SH-SY5Y (cell line): ENCODE results near the gene PRADC1.

Experiments
- GATA2 ChIP-seq: IDR thresholded peaks from 2 replicates; pipeline ENCODE4 v1.6.1; 2011; ENCODE audit warnings: mild to moderate bottlenecking, low read depth, low read length
- GATA3 ChIP-seq: IDR thresholded peaks from 2 replicates; pipeline ENCODE4 v1.6.1; 2011; ENCODE audit warnings: low read depth, mild to moderate bottlenecking, low read length, moderate library complexity

PRADC1 gene

DNA sequence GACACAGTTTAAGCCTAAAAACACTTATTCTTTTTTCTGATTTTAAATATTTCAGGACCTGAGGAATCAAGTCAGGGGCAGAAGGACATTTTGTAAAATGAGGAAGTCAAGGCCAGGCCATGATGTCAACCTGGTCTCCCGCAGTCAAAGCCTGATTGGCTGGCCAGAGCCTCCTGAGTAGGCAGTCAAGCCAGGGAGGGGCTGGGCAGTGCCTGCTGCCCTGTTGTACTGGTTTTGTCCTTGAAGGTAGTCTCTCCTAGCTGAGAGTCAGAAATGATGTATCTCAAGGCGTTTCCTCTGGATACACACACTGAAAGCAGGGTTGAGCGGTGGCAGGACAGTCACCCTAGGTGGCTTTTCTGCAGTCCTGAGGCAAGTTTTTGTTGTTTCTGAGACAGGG, 20.9 kb upstream of the PRADC1 start:
- TF ChIP-seq GATA2, result no peak
- no peak for TF ChIP-seq GATA3

DNA sequence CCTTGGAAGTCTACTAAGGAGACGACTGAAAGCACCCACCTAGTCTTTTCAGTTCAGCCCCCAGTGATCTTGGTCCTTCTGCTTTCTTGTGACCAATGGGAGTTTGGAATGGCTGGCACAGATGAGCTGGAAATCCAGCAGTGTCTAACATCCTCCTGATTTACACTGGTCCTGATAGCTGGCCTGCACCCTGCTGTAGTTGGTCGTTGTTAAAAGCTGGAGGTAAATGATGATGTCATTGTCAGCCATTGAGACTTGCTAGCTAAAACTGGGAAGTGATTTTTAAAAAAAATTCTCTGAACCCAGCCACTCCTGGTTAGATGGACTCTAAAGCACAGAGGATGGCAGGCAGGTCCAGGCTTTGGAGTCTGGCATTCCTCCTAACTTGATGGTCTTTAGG, 20.4 kb upstream of the PRADC1 start:
- TF ChIP-seq GATA3 (no peak), GATA2 (no peak)

DNA sequence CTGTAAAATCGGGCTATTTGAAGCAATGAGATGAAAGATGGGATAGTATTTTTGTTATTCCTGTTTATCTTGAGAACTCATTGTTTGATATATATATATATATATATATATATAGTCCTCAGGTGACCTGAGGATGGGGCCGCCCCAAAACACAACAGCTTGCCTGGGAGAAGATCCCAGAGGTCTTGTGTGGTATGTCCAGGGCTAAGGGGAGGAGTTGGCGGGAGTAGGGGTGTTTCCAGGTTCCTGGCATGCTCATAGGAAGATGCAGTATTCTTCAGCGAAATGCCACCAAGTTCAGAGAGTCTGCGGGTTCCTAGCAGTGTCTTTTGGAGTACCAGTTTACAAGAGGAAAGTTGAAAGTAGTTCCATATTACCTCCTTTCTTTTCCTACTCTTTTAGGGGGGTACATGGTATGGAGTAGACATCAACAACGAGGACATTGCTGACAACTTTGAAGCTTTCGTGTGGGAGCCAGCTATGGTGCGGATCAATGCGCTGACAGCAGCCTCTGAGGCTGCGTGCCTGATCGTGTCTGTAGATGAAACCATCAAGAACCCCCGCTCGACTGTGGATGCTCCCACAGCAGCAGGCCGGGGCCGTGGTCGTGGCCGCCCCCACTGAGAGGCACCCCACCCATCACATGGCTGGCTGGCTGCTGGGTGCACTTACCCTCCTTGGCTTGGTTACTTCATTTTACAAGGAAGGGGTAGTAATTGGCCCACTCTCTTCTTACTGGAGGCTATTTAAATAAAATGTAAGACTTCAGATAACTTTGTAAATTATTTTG, 19.4 kb upstream of the PRADC1 start:
- TF ChIP-seq GATA2 (no peak), GATA3 (no peak)

DNA sequence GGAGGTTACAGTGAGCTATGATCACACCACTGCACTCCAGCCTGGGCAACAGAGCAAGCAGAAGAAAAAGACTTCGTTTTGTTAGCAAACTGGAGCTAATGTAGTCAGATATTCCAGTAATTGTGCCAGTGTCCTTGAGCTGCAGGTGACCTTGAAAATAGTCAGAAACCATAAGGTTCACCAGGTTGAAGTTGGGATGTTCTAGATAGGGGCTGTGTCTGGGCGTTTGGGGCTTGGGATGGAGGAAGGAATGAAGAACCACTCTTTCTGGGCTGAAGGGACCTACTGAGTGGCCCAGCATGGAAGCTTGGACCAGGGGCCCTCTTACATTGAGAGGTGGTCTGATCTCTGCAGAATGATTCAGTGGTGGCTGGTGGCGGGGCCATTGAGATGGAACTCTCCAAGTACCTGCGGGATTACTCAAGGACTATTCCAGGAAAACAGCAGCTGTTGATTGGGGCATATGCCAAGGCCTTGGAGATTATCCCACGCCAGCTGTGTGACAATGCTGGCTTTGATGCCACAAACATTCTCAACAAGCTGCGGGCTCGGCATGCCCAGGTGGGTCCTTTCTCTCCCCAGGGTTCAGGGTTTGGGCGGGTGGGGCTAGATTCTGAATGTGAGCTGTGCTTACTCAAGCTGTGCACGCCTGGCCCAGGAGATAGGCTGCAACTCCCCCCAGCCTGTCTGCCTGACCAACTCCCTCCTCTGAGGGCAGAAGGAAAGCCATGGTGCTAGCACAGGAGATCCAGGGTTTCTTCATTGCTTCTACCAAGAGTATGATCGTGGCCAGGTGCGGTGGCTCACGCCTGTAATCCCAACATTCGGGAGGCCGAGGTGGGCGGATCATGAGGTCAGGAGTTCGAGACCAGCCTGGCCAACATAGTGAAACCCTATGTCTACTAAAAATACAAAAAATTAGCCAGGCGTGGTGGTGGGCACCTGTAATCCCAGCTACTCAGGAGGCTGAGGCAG, 18.1 kb upstream of the PRADC1 start:
- TF ChIP-seq GATA3 (no peak), GATA2 (no peak)

DNA sequence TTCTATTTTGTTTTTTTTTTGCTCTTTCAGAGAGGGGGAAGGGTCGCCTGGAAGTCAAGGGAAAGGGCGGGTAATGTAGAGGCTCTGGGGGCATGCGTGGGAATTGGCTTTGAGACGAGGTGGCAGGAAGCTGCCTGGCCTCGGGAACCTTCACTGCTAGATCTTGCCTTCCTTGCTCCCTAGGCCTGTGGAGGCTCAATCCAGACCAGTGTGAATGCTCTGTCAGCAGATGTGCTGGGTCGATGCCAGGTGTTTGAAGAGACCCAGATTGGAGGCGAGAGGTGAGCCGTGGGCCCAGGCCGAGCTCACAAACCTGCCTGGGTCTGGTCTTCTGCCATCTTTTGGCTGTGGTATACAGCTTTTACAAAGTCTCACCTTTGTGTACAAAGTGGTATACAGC, 16.6 kb upstream of the PRADC1 start:
- TF ChIP-seq GATA2 (no peak), GATA3 (no peak)

DNA sequence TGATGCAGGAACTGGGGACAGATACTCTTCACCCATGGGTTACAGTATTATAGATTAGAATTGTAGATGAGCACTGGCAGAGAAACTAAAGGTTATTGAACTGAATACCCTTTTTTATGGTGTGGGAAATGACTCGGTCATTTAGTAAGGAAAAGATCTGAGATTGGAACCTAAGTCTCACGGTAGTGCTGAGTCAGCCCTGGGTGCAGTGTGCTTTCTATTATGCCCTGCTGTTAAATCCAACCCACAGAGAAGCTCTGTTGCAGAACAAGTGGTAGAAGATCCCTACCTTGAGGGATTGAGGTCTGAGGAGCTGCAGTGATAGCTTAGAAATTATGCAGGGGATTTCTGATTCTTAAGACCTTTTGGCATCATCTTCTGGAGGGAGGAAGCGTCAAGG, 13.8 kb upstream of the PRADC1 start:
- TF ChIP-seq GATA3 (no peak), GATA2 (no peak)

DNA sequence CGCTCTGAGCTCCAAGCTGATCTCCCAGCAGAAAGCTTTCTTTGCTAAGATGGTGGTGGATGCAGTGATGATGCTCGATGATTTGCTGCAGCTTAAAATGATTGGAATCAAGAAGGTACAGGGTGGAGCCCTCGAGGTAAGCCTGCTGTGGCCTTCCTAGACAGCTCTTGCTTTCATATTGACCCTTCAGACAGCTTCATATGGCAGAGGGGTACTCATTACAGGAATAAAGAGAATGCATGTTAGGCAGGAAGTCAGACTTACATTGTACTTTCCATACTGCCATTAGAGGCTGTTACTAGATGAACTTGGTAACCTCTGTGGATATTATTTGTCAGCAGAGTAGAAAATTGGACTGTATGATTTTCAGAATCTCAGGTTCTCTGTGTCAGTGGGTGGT, 11.5 kb upstream of the PRADC1 start:
- no peak for TF ChIP-seq GATA3
- TF ChIP-seq GATA2, result no peak

DNA sequence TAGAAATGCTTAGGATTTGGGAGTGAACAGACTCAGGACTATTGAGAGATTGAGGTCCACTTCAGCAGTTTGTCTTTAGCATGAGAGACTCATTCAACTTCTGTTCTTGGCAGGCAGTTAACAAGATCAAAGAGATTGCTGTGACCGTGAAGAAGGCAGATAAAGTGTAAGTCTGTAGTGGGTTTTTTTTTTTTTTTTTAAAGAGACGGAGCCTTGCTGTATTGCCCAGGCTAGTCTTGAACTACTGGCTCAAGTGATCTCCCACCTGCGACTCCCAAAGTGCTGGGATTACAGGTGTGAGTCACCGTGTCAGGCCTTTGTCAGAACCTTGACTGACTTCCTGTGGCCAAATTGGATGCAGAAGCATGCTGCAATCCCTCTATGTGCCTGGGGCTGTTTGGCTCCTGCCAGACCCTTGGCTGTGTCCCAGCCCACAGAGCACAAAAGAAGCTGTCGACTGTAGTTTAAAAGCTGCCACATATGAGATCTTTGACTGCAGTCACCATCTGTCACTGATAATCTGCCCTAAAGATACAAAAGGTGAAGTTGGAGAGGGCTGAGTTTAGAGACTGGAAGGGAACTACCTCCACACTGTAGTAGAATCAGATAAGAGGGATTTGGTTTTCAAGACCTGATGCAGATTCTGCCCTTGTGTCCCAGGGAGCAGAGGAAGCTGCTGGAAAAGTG, 11.0 kb upstream of the PRADC1 start:
- TF ChIP-seq GATA2 (peak; percentile 51; the same call in 1 of the 2 replicates), GATA3 (no peak)

DNA sequence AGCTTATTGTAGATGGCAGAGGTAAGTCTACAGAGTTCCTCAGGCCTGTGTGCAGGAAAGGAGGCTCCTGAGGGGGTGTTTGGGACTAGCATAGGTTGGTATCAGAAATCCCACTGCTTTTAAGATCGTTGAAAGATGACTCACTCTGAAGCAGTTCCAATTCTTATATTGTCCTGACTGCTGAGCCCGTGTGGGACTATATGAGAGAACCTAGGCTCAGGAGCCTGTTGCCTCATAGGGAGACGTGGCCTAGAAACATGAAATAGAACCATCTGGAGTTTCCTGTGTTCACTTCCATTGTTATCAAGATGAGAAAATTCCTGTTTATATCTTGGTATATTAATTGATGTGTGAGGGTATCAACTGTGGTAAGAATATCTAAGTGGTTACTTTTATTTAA, 6.7 kb upstream of the PRADC1 start:
- no peak for TF ChIP-seq GATA2
- no peak for TF ChIP-seq GATA3

DNA sequence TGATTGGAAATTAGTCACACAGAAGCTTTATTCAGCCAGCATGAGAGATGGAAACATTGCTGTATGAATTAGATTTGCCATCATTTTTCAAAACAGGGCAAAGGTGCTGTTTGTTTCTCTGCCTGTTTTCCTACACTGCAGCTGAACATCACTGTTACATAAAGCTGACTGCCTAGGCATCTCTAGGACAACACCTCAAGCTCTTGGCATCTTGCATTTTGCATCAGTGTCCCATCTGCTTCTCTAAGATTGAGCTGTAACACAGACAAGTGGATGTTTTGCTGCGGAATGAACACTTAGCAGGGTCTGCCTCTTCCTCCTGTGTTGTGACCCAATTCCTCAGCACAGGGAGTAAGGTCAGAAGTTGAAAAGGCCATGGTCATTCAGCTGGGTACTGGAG, 5.9 kb upstream of the PRADC1 start:
- TF ChIP-seq GATA3 (no peak), GATA2 (no peak)

DNA sequence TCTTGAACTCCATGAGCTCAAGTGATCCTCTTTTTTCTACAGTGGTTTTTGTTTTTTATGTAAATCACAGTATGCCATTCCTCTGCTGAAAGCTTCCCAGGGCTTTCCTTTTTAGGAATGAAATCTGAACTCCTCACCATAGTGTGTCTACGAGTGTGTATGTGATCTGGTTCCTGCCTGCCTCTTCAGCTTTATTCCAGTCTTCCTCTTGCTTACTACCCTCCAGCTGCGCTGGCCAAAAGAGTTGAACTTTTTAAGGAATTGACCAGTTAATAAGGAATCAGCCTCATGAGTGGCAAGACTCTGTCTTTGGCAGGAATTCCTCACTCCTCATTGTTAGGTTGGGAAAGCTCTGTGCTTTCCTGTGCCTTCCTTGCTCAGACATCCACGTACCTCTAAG, 5.1 kb upstream of the PRADC1 start:
- TF ChIP-seq GATA3 (no peak), GATA2 (no peak)

DNA sequence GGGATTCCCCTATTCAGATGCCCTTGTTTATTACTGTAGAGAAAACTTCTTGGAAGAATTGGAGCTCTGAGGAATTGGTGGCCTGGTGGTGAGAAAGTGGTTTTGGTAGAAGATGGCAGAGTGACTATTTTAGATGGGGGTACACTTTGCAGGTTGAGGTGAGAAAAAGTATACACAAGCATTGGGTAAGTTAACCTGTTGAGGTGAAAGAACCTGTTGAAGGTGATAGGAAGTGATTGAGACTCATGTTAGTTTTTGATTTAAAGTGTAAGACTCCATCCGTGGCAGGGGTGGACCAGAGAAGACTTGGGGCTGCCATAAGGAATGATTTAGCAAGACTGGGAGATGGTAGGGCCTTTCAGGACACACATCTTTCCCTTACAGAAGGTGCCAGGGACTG, 4.1 kb upstream of the PRADC1 start:
- TF ChIP-seq GATA2 (no peak), GATA3 (no peak)

DNA sequence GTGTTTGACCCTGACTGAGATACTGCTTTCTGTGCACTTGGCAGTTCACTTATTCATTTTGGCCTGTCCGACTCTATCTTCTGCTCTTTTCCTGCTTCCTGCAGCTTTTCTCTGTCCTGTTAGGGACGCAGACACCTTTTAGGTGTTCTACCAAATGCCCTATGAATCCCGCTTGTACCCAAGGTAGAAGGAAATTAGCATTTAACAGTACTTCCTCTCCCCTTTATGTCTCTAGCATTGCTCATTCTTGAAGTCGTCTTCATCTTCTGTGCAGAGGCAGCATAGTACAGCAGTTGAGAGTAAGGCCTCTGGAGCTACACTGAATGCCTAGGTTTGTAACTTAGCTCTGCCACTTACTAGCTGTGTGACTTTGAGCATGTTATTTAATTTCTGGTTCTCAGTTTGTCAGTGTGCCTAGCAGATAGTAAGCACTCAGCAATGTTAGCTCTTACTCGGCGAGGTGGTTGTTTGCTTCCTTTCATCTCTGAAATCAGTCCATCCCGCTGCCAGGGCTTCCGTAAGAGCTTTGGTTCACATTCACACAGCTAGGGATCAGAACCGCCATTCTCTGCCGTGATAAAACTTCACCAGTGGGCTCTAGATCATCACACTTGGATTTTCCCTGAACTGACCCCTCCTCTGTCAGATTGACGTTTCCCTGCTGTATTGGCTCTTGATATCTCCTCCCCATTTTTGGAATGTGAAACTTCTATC, 2.4 kb upstream of the PRADC1 start:
- TF ChIP-seq GATA3 (no peak), GATA2 (no peak)

DNA sequence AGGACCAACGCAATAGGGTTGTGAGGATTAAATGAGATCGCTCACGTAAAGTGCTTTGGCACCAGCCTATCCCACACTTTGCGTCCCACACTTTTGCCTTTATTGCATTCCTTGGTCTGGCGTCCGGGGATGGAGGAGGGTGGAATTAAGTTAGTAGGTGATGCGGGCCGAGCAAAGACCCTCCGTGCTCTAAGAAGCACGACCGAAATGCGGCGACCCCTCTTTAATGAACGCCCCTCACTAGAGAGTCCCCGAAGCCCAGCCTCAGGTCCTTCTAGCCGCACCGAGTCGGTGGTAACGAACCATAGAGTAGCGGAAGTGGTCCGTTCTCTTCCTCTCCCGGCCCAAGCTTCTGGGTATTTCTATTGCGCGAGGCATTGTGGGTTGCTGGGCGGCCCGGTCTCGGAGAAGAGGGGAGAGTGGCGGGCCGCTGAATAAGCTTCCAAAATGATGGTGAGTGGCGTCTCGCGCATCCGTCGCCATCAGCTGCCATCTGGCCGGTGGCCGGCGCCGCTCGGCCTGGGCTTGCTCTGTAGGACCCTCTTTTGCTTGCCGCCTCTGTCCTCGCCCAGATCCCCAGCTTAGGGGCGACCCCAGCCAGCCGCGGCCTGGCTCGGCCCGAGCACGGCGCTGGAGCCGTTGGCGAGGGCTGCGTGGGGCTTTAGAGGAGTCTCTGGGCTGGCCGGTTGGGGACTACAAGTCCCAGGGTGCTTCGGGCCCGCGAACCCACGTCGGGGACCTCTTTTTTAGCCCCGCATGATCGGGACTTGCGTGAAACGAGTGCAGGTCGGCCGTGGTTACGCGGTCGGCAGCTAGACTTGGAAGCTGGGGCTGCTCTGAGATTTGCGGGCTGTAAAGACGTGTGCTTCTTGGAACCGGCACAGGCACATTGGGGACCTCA, 1.1 kb upstream of the PRADC1 start, which contains the start of gene CCT7:
CCT7 (plus strand) TSS at position 377 of the 901 bp plus-strand sequence; CDS start at position 448, 71 bp downstream.
- TF ChIP-seq GATA2 (no peak), GATA3 (no peak)
